B cell (primary cell): ENCODE measurements around the gene GDF11. TPM values are rescaled to one million over a fixed set of nuclear protein-coding genes. Genes with fewer than 3 reads are reported as not detected.

ENCODE experiments used
- ATAC-seq: fragments of 200-7000 bp; cut with Tn5 transposase; one replicate; pipeline ENCODE4 v1.10.0; 2021; ENCODE audit warnings: low read depth, mild to moderate bottlenecking, moderate number of reproducible peaks, moderate library complexity
- CTCF ChIA-PET: fragments of 350-600 bp; sonication (Branson Sonifier 250); formaldehyde crosslinking; loops from one replicate; lab custom pipeline; 2021; ENCODE audit warnings: antibody characterized with exemption, inconsistent platforms; lab: Charles Lee
- POLR2A ChIA-PET: fragments of 350-600 bp; sonication (Branson Sonifier 250); formaldehyde crosslinking; loops from one replicate; lab custom pipeline; 2021; ENCODE audit warnings: antibody characterized with exemption; lab: Charles Lee
- DNase-seq: peaks from one replicate; pipeline ENCODE4 v3.0.0; 2013
- H2AFZ ChIP-seq: 2 replicates; pipeline ENCODE4 v1.6.1; 2012; ENCODE audit warnings: mild to moderate bottlenecking, low read depth, low read length; ENCODE audit not compliant: insufficient read depth, poor library complexity, severe bottlenecking
- H3K27ac ChIP-seq, 2 donors: 1 replicate in 1 of 2; 2 replicates in 1 of 2; pipeline ENCODE4 v1.5.1; 2012 to 2013; ENCODE audit warnings: low read length in 2 of 2, mild to moderate bottlenecking in 2 of 2, moderate library complexity in 1 of 2
- H3K27me3 ChIP-seq, 4 experiments: fragments of 200-600 bp in 1 of 4; sonication (generic) in 1 of 4; replicated peaks in 1 of 4; 1 replicate in 2 of 4; 2 replicates in 2 of 4; pipeline versions ENCODE4 v1.6.1 to v1.7.0; 2013 to 2016; ENCODE audit warnings: low read length in 3 of 4, mild to moderate bottlenecking in 2 of 4, mixed read lengths in 1 of 4, moderate library complexity in 1 of 4; ENCODE audit not compliant: insufficient read depth in 4 of 4, control insufficient read depth in 3 of 4; ENCODE audit errors: control extremely low read depth in 1 of 4
- H3K36me3 ChIP-seq, 2 experiments: replicated peaks in 1 of 2; 1 replicate in 1 of 2; 2 replicates in 1 of 2; pipeline versions ENCODE4 v1.6.1 to v1.7.1; 2013; ENCODE audit warnings: low read length in 1 of 2; ENCODE audit not compliant: insufficient read depth in 2 of 2, control insufficient read depth in 1 of 2; ENCODE audit errors: control extremely low read depth in 1 of 2, extremely low read depth in 1 of 2
- H3K4me1 ChIP-seq, 2 donors: fragments of 200-600 bp in 1 of 2; sonication (generic) in 1 of 2; 1 replicate in 1 of 2; 2 replicates in 1 of 2; pipeline versions ENCODE4 v1.5.1 to v1.6.1; 2013 to 2017; ENCODE audit warnings: low read length in 2 of 2; ENCODE audit not compliant: control insufficient read depth in 2 of 2, insufficient read depth in 2 of 2
- H3K4me2 ChIP-seq: replicated peaks from 2 replicates; pipeline ENCODE3; 2012; ENCODE audit warnings: mild to moderate bottlenecking, low read depth, low read length; ENCODE audit not compliant: poor library complexity, severe bottlenecking
- H3K4me3 ChIP-seq, 5 experiments: fragments of 200-600 bp in 1 of 5; sonication (generic) in 1 of 5; 1 replicate in 3 of 5; 2 replicates in 2 of 5; pipeline versions ENCODE4 v1.5.1 to v1.7.0; 2011 to 2016; ENCODE audit warnings: low read length in 4 of 5, mild to moderate bottlenecking in 4 of 5, low read depth in 2 of 5, control low read depth in 1 of 5, moderate library complexity in 1 of 5; ENCODE audit not compliant: insufficient read depth in 1 of 5; ENCODE audit errors: control extremely low read depth in 1 of 5, extremely low read depth in 1 of 5
- H3K79me2 ChIP-seq: fragments of 200-600 bp; sonication (generic); one replicate; pipeline ENCODE4 v1.6.0; 2016; ENCODE audit warnings: low read length; ENCODE audit not compliant: control insufficient read depth, insufficient read depth
- H3K9ac ChIP-seq: fragments of 200-600 bp; sonication (generic); 2 replicates; pipeline ENCODE4 v1.6.1; 2017; ENCODE audit warnings: mild to moderate bottlenecking, low read length, moderate library complexity
- H3K9me3 ChIP-seq, 3 donors: one replicate each; pipeline versions ENCODE4 v1.6.1 to v1.7.1; 2013; ENCODE audit warnings: low read length in 2 of 3; ENCODE audit not compliant: control insufficient read depth in 2 of 3, insufficient read depth in 1 of 3; ENCODE audit errors: control extremely low read depth in 1 of 3
- H4K20me1 ChIP-seq: 2 replicates; pipeline ENCODE4 v1.6.0; 2012; ENCODE audit warnings: mild to moderate bottlenecking, low read length; ENCODE audit not compliant: insufficient read depth, control insufficient read depth, poor library complexity, severe bottlenecking
- H3K27ac Mint-ChIP-seq: one replicate; pipeline ENCODE4 v1.8.0; 2021; ENCODE audit warnings: mixed read lengths
- H3K27me3 Mint-ChIP-seq: one replicate; pipeline ENCODE4 v1.8.0; 2021; ENCODE audit warnings: mixed read lengths
- H3K4me1 Mint-ChIP-seq: one replicate; pipeline ENCODE4 v1.8.0; 2021; ENCODE audit warnings: mixed read lengths
- H3K4me3 Mint-ChIP-seq: one replicate; pipeline ENCODE4 v1.8.0; 2021; ENCODE audit warnings: mixed read lengths
- H3K9me3 Mint-ChIP-seq: one replicate; pipeline ENCODE4 v1.8.0; 2022; ENCODE audit warnings: mixed read lengths; ENCODE audit not compliant: insufficient read depth
- CTCF ChIP-seq: fragments of 200-600 bp; IDR thresholded peaks from one replicate; pipeline ENCODE4 v1.8.0; 2022; ENCODE audit warnings: antibody characterized with exemption, mild to moderate bottlenecking
- EZH2 ChIP-seq: IDR thresholded peaks from 2 replicates; pipeline ENCODE4 v1.6.1; 2012; ENCODE audit warnings: borderline replicate concordance, low read depth, mild to moderate bottlenecking, moderate library complexity, low read length; ENCODE audit not compliant: insufficient read depth, poor library complexity, severe bottlenecking
- WGBS: methylation state at CpG from one replicate; pipeline ENCODE4 v1.1.5; 2013; ENCODE audit warnings: missing lambda C conversion rate; ENCODE audit not compliant: insufficient coverage; 5-methylcytosine and 5-hydroxymethylcytosine counted together
- intact Hi-C: fragments of 100-400 bp; cut with micrococcal nuclease; formaldehyde crosslinking; loops from one replicate; pipeline ENCODE4 v1.10.0; 2022
- polyA plus RNA-seq: library from polyadenylated mRNA; depleted of rRNA; stranded (reverse); fragments of >200 nt; gene quantifications from 2 replicates; pipeline ENCODE4 v1.2.3, GENCODE V29; 2012
- total RNA-seq, 2 donors: library from RNA; stranded (reverse); fragments of 120-200 nt in 1 of 2; gene quantifications; 1 replicate in 1 of 2; 2 replicates in 1 of 2; pipeline versions ENCODE4 v1.2.3 to v1.2.4, GENCODE V29; 2013 to 2022

GDF11 gene
- total and polyA plus RNA-seq, 2 donors (not counting 1 experiment from before 2014, with no cell fraction given), result 4.4 to 11.3 TPM

GRCh38 chr12:55729819-55730818 lies 12.8 kb upstream of the GDF11 start:
- POLR2A ChIA-PET, result interaction anchor here (0.6 to 2.0 kb wide), 7 partner anchors 8 to 1436 kb away, joined by 3 to 18 read pairs (median 4); partner anchors contain the start of genes BLOC1S1 and PA2G4
- H3K27ac ChIP-seq, result peak overlapping the region; percentile 64 to 80
- H3K4me3 ChIP-seq, result peak overlapping the region; percentile 55 to 91 (median 77)
- CTCF ChIA-PET, result interaction anchor here (0.8 to 4.4 kb wide), 17 partner anchors 8 to 311 kb away, joined by 3 to 41 read pairs (median 5); partner anchors contain the start of genes BLOC1S1, ORMDL2, RDH5 and SARNP
- peak overlapping the region; percentile 92 for H3K27ac Mint-ChIP-seq
- H3K9me3 ChIP-seq, result no peaks in the 10 kb centered on the region
- peak overlapping the region; percentile 100 for H3K4me2 ChIP-seq
- no peaks in the 10 kb centered on the region for H3K79me2 ChIP-seq
- H2AFZ ChIP-seq, result peak overlapping the region; percentile 87
- TF ChIP-seq EZH2 (no peak), CTCF (peak; percentile 21)
- no peaks in the 10 kb centered on the region for H3K27me3 Mint-ChIP-seq
- H4K20me1 ChIP-seq, result no peaks in the 10 kb centered on the region
- peak; percentile 61 for DNase-seq
- H3K9ac ChIP-seq, result peak overlapping the region; percentile 90
- H3K27me3 ChIP-seq, result no peaks in the 10 kb centered on the region
- ATAC-seq, result peak; percentile 17
- peak overlapping the region; percentile 88 for H3K4me3 Mint-ChIP-seq
- WGBS, result under 1% methylated on average over 14 of the region's 19 CpGs
- H3K4me1 ChIP-seq, result peaks cover 19 to 28% of the 10 kb centered on the region in 2 donors
- intact Hi-C loops, result loop anchor here (1.0 kb wide), 2 partner anchors 8 to 14 kb away; partner anchors contain the start of gene BLOC1S1
- H3K9me3 Mint-ChIP-seq, result no peaks in the 10 kb centered on the region
- peaks cover 35% of the 10 kb centered on the region for H3K4me1 Mint-ChIP-seq
- H3K36me3 ChIP-seq, result peaks cover 0 to 4% of the 10 kb centered on the region in 2 experiments
